PC-3 (cell line): ENCODE measurements around the gene ERICH4.

ENCODE experiments used
- CTCF ChIP-seq: fragments of 300-600 bp; sonication (generic); conservative IDR thresholded peaks from 2 replicates; pipeline ENCODE4 v1.5.1; 2017; ENCODE audit warnings: antibody characterized with exemption, low read depth, mild to moderate bottlenecking, low read length
- EZH2 ChIP-seq: fragments of 300-600 bp; sonication (generic); IDR thresholded peaks from one replicate; pipeline ENCODE4 v1.6.1; 2017; ENCODE audit warnings: antibody characterized with exemption, mild to moderate bottlenecking, low read length; ENCODE audit not compliant: unreplicated experiment
- EZH2phosphoT487 ChIP-seq: fragments of 300-600 bp; sonication (generic); IDR thresholded peaks from 2 replicates; pipeline ENCODE4 v1.6.1; 2018; ENCODE audit warnings: mild to moderate bottlenecking, antibody characterized with exemption, low read length, borderline replicate concordance

- TF ChIP-seq EZH2 (no peak), CTCF (no peak), EZH2phosphoT487 (no peak)
Observed at GRCh38 chr19:41395355-41395754, 47.6 kb upstream of the ERICH4 start.
